HL-60 (cell line): Measurements from ENCODE around the gene PPP3CB.

ENCODE experiments used
- DNase-seq, 2 experiments: peaks; one replicate each; pipeline ENCODE4 v3.0.0-alpha.2; 2010 to 2020; ENCODE audit warnings: low read depth in 1 of 2, low spot score in 1 of 2
- H3K27ac ChIP-seq: fragments of 250-450 bp; sonication (Bioruptor Pico); replicated peaks from 2 replicates; pipeline ENCODE4 v1.5.1; 2020; ENCODE audit warnings: mild to moderate bottlenecking, moderate library complexity
- H3K27me3 ChIP-seq: fragments of 250-450 bp; sonication (Bioruptor Pico); 2 replicates; pipeline ENCODE4 v1.5.1; 2021; ENCODE audit warnings: mild to moderate bottlenecking, moderate library complexity; ENCODE audit not compliant: insufficient read depth, poor library complexity, severe bottlenecking
- H3K4me3 ChIP-seq: replicated peaks from 2 replicates; pipeline ENCODE4 v1.5.1; 2011; ENCODE audit warnings: mild to moderate bottlenecking, control low read depth, low read length; ENCODE audit not compliant: insufficient read depth
- GABPA ChIP-seq: IDR thresholded peaks from 2 replicates; pipeline ENCODE4 v1.6.1; 2012; ENCODE audit warnings: low read depth
- POLR2AphosphoS5 ChIP-seq: IDR thresholded peaks from 2 replicates; pipeline ENCODE4 v1.6.1; 2012; ENCODE audit warnings: low read depth
- SPI1 ChIP-seq: IDR thresholded peaks from 2 replicates; pipeline ENCODE4 v1.6.1; 2012; ENCODE audit warnings: low read depth, mild to moderate bottlenecking, borderline replicate concordance
- TF ChIP-seq, protein P1 (sequence below): IDR thresholded peaks from one replicate; pipeline ENCODE4 v1.5.1; 2011; ENCODE audit warnings: low read length, control low read depth, inconsistent platforms; ENCODE audit not compliant: insufficient read depth
- TF ChIP-seq, protein P2 (sequence below): IDR thresholded peaks from 2 replicates; pipeline ENCODE4 v1.6.1; 2012; ENCODE audit warnings: low read depth; ENCODE audit not compliant: insufficient replicate concordance

The PPP3CB gene

DNA sequence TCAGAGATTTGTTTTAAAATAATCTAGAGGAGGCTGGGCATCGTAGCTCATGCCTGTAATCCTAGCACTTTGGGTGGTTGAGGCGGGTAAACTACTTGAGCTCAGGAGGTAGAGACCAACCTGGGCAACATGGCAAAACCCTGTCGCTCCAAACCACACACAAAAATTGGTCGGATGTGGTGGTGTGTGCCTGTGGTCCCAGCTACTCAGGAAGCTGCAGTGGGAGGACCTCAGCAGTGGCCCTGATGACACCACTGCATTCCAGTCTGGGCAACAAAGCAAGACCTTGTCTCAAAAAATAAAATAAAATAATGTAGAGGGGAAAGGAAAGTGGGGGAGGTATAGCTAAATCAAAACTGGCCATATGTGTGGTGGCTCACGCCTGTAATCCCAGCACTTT lies 13.9 kb upstream of the PPP3CB start:
- TF ChIP-seq GABPA, result no peak
- no peak for TF ChIP-seq SPI1
- TF ChIP-seq POLR2AphosphoS5, result no peak
- TF ChIP-seq, protein P1, sequence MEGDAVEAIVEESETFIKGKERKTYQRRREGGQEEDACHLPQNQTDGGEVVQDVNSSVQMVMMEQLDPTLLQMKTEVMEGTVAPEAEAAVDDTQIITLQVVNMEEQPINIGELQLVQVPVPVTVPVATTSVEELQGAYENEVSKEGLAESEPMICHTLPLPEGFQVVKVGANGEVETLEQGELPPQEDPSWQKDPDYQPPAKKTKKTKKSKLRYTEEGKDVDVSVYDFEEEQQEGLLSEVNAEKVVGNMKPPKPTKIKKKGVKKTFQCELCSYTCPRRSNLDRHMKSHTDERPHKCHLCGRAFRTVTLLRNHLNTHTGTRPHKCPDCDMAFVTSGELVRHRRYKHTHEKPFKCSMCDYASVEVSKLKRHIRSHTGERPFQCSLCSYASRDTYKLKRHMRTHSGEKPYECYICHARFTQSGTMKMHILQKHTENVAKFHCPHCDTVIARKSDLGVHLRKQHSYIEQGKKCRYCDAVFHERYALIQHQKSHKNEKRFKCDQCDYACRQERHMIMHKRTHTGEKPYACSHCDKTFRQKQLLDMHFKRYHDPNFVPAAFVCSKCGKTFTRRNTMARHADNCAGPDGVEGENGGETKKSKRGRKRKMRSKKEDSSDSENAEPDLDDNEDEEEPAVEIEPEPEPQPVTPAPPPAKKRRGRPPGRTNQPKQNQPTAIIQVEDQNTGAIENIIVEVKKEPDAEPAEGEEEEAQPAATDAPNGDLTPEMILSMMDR, result no peak
- TF ChIP-seq, protein P2, sequence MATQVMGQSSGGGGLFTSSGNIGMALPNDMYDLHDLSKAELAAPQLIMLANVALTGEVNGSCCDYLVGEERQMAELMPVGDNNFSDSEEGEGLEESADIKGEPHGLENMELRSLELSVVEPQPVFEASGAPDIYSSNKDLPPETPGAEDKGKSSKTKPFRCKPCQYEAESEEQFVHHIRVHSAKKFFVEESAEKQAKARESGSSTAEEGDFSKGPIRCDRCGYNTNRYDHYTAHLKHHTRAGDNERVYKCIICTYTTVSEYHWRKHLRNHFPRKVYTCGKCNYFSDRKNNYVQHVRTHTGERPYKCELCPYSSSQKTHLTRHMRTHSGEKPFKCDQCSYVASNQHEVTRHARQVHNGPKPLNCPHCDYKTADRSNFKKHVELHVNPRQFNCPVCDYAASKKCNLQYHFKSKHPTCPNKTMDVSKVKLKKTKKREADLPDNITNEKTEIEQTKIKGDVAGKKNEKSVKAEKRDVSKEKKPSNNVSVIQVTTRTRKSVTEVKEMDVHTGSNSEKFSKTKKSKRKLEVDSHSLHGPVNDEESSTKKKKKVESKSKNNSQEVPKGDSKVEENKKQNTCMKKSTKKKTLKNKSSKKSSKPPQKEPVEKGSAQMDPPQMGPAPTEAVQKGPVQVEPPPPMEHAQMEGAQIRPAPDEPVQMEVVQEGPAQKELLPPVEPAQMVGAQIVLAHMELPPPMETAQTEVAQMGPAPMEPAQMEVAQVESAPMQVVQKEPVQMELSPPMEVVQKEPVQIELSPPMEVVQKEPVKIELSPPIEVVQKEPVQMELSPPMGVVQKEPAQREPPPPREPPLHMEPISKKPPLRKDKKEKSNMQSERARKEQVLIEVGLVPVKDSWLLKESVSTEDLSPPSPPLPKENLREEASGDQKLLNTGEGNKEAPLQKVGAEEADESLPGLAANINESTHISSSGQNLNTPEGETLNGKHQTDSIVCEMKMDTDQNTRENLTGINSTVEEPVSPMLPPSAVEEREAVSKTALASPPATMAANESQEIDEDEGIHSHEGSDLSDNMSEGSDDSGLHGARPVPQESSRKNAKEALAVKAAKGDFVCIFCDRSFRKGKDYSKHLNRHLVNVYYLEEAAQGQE, result no peak
- H3K27me3 ChIP-seq, result no peaks in the 10 kb centered on the region
- H3K27ac ChIP-seq, result no peak overlapping the region
- no peak for DNase-seq
- H3K4me3 ChIP-seq, result no peak overlapping the region

GRCh38 chr10:73506491-73506890 lies 10.7 kb upstream of the PPP3CB start:
- TF ChIP-seq POLR2AphosphoS5 (no peak), GABPA (no peak), SPI1 (no peak)
- TF ChIP-seq, protein P2, result no peak
- TF ChIP-seq, protein P1, result no peak
- DNase-seq, result no peak
- no peak overlapping the region for H3K4me3 ChIP-seq
- H3K27ac ChIP-seq, result no peak overlapping the region
- no peaks in the 10 kb centered on the region for H3K27me3 ChIP-seq

DNA sequence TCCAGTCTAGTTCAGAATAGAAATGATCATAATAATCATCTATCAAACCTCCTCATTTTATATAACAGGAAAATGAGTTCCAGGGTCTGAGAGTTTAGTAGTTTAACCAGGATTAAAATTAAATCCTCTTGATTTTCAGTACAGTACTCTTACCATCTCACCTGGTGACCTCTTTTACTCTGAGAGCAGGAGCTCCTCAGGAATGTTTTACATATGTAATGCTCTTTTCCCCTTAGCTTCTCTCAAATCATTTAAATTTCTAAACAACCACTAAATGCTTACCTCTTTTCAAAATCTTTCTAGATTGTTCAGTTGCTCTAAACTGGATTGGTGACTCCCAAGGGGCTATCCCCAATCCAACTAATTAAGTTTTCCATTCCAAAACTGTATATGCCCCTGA lies 10.2 kb upstream of the PPP3CB start:
- Histone ChIP-seq H3K27ac (no peak overlapping the region), H3K27me3 (no peaks in the 10 kb centered on the region), H3K4me3 (no peak overlapping the region)
- DNase-seq, result no peak
- TF ChIP-seq, protein P1, result no peak
- no peak for TF ChIP-seq SPI1
- TF ChIP-seq, protein P2, result no peak
- no peak for TF ChIP-seq POLR2AphosphoS5
- no peak for TF ChIP-seq GABPA
